Fibroblast of mammary gland (primary cell): ENCODE data around the gene ANO4.

ENCODE experiments used
- DNase-seq: peaks from one replicate; pipeline ENCODE4 v3.0.0-alpha.2; 2010; ENCODE audit warnings: low read depth
- H3K4me3 ChIP-seq: 2 replicates; pipeline ENCODE4 v1.5.1; 2011; ENCODE audit warnings: low read depth, mild to moderate bottlenecking, low read length, moderate library complexity; ENCODE audit not compliant: control insufficient read depth
- TF ChIP-seq, protein P1 (sequence below): conservative IDR thresholded peaks from 2 replicates; pipeline ENCODE4 v1.5.1; 2011; ENCODE audit warnings: low read depth, low read length, inconsistent platforms; ENCODE audit not compliant: control insufficient read depth, insufficient read depth

ANO4 gene

DNA sequence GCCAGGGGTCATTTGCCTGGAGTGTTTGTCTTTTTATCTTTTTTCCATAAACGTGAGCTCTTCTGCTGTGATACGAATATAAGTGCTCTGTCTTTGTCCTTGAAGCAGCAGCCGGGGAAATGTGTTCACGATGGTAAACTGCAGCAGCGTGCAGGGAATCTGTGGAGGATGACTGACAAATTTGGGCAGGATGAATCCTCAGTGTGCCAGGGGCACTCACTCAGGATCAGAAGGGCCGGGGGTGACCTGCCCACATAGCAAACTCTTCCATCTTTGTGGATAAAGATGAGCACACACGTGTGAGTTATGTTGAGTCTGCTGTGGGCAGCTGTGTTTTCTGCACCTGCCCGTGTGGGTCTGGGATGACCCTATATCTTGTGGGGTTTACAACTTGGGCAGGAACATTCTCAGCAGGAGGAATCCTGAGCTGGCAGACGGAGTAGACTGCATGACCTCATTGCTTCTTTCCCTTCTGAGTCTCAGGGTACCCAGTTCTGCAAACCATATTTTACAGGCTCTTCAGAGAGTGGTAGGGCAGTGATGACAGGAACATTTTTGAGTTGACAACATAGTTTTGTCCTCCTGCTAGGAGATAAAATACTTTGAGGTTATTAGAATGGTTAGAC is 711 bp downstream of the ANO4 start:
- TF ChIP-seq, protein P1, sequence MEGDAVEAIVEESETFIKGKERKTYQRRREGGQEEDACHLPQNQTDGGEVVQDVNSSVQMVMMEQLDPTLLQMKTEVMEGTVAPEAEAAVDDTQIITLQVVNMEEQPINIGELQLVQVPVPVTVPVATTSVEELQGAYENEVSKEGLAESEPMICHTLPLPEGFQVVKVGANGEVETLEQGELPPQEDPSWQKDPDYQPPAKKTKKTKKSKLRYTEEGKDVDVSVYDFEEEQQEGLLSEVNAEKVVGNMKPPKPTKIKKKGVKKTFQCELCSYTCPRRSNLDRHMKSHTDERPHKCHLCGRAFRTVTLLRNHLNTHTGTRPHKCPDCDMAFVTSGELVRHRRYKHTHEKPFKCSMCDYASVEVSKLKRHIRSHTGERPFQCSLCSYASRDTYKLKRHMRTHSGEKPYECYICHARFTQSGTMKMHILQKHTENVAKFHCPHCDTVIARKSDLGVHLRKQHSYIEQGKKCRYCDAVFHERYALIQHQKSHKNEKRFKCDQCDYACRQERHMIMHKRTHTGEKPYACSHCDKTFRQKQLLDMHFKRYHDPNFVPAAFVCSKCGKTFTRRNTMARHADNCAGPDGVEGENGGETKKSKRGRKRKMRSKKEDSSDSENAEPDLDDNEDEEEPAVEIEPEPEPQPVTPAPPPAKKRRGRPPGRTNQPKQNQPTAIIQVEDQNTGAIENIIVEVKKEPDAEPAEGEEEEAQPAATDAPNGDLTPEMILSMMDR: no peak
- no peak overlapping the region for H3K4me3 ChIP-seq
- no peak for DNase-seq

DNA sequence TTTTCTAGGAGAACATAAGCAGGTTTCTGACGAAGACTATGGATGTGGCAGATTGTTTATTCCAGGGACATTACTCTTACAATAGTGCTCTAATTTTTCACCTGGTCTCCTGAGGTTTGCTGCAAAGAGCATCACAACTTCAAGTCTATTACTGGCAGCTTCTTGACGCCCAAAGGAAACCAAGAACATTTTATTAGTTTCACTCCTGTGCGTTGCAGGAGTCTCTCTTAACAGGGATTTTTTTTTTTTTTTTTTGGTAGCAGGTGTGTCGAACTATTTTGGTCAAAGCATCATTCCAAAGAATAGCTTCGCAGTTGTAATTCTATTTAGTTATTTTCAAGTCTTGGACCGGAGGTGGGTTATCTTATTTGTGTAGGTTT is 1.2 kb downstream of the ANO4 start:
- DNase-seq: no peak
- TF ChIP-seq, protein P1: no peak
- H3K4me3 ChIP-seq: no peak overlapping the region

DNA sequence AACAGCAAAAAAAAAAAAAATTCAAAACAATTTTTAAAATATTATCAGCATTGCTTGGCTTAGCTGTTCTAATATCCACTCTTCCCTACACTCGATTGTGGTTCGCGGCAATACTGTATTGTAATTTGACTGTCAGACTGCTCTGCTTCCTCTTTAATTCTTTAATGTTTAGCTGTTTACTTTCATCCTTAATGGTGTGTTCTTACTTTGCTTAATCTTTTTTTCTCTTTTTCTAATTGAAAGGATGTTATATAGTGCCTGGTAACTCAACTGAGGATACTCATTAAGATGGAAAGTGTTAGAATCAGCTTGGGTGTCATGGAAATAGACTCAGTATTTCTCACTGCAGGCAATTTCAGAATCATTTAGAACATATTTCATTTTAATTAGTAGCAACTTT is 2.0 kb downstream of the ANO4 start:
- TF ChIP-seq, protein P1: no peak
- H3K4me3 ChIP-seq: no peak overlapping the region
- DNase-seq: no peak

DNA sequence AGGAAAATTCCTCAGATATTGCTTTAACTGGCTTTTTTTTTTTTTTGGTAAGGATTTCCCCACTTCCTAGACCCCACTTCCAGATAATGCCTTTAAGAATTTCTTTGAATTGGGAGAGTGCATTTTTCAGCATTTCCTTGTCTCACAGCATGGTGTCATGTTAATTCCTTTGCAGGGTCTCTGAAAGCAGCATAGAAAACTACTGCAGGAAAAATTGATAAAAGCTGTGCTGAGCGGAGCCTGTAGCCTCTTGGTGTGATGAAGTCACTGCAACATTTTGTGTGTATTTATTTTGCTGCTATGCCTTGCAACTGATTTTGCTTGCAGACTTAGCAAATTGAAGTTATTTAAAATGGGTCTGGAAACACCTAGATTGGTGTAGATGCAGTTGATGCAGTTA is 2.7 kb downstream of the ANO4 start:
- H3K4me3 ChIP-seq: no peak overlapping the region
- TF ChIP-seq, protein P1: no peak
- DNase-seq: no peak

GRCh38 chr12:100797786-100798185 is 3.2 kb downstream of the ANO4 start:
- TF ChIP-seq, protein P1: no peak
- no peak overlapping the region for H3K4me3 ChIP-seq
- no peak for DNase-seq

DNA sequence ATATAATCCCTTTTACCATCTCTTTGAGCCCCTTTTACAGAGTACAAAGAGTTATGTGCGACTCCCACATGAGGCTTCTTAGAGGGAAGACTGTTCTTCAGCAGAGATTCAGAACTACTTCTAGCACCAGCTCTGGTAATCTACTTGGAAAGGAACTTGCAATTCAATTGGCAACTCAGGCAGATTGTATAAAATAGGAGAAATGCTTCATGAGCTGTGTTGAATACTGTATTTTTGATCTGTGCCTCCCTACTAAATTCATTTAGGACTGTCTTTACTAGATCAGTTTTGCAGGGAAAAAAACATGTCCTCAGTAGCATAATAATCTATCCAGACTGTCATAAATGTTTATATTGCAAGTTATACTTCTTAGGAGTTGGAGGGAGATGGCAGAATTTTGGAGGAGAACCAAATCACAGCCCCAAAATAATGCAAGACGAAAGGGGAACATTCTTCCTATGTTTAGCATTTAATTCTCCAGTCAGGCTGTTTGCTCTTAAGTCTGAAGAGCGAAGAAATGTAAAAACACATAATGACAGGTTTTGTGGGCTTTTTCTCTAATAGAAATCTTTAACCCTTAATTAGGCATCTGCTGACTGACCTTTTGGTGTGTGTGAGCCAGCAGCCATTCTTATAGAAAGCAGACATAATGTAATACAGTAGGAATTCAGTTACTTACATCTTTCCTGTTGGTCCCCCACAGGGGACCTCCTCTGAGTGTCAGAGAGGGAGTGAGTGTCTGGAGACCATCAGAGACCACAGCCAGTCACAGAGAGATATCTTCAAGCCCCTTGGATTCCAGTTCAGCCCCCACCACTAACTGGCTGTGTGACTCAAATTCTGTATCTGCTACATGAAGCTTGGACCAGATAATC is 3.9 kb downstream of the ANO4 start:
- DNase-seq: no peak
- TF ChIP-seq, protein P1: no peak
- no peak overlapping the region for H3K4me3 ChIP-seq
